GM12874 (cell line): ENCODE data around the gene LRRFIP1.

Experiments used
- TF ChIP-seq, protein P1 (sequence below): IDR thresholded peaks from 2 replicates; pipeline ENCODE4 v1.5.1; 2011; ENCODE audit warnings: low read depth, mild to moderate bottlenecking, control low read depth, low read length, moderate library complexity; ENCODE audit not compliant: insufficient read depth

LRRFIP1 gene

DNA sequence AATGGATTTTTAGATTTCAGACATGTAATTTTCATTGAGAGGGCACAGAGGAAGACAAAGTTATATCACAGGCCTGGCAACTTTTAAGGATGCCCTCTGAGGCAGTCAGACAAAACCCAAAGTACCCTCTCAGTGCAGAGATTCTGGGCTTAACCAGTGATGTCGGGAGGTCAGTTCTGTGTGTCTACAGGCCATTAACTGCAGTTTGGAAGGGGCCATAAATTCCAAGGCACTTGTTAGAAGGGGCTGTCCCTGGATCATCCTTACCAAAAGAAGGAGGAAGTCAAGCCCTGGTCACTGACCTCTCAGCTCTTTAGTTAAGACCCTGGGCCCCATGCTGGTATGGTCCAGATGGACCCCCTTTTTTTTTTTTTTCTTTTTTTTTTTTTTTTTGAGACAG lies 60.7 kb downstream of the LRRFIP1 start:
- TF ChIP-seq, protein P1, sequence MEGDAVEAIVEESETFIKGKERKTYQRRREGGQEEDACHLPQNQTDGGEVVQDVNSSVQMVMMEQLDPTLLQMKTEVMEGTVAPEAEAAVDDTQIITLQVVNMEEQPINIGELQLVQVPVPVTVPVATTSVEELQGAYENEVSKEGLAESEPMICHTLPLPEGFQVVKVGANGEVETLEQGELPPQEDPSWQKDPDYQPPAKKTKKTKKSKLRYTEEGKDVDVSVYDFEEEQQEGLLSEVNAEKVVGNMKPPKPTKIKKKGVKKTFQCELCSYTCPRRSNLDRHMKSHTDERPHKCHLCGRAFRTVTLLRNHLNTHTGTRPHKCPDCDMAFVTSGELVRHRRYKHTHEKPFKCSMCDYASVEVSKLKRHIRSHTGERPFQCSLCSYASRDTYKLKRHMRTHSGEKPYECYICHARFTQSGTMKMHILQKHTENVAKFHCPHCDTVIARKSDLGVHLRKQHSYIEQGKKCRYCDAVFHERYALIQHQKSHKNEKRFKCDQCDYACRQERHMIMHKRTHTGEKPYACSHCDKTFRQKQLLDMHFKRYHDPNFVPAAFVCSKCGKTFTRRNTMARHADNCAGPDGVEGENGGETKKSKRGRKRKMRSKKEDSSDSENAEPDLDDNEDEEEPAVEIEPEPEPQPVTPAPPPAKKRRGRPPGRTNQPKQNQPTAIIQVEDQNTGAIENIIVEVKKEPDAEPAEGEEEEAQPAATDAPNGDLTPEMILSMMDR, result no peak

DNA sequence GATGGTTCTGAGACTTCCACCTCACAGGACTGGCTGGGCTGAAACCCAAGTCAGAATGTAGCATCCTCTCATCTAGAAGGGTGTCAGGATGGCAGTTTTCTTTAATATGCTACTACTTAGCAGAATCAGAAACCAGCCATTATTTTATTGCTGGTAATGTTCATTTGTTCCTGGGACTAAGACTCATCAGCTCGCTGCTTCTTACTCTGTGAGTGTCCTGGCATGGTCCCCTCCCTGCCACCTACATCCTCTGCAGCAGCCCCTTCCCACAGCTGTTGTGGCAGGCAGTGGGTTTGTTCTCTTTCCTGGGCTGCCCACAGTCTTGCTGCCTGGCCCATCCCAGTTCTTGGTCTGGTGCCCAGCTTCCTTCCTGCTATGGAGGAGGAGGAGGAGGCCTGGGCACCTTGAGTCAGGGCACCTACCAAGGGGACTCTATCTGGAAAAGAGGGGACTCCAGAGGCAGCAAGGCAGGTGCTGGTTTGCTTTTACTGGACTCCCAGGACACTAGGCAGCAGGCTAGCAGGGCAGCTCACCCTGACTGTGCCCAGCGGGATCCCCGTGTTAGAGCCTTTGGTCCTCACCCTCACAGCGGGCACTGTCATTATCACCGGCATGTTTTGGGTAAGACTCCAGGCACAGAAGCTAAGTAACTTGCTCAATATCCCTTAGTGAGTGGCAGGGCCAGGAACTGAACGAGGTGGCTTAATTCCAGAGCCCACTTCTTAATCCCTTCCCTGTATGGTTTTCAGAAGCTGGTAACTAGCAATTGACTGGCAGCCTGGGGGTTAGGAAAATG lies 62.1 kb downstream of the LRRFIP1 start:
- TF ChIP-seq, protein P1, result no peak

DNA sequence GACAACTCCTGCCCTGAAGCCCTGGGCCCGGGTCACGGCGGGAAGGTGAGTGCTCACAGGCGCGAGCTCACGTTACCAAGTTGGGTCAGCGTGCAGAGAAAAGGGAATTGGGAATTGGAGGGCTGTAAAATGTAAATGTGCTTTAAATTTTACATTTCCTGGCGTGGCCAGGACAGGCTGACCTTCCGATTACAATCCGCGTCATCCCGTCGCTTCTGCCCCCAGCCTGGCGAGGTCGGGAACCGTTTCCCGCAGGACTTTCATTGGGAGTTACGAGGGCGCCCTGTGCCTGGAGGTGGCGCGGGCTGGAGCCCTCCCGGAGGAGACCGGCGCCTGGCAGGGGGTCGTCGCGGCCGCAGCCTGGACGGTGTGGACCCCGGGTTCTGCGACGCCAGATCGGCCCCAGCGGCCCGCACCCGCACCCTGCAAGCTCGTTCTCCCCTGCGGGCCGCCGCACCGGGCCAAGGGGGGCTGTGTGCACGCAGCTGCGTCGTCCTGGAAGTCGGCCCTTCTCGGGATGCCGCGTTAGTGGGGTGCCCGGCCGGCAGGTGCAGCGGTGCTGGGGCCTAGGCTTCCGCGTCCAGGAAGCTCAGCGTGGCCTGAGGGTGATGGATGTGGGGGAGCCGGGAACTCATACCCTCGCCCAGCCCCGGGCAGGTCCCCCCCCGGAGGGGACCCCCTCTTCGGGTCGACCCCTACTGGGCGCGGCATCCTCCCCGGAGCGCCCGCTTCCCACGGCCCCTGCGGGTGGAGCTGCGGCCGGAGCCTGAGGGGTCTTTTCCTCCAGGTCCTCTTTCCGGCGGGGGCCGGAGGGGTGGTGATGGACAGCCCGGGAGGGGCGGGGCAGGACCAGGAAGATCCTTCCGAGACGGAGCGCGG lies 63.9 kb downstream of the LRRFIP1 start:
- TF ChIP-seq, protein P1, result no peak

- TF ChIP-seq, protein P1, result no peak
Measured at GRCh38 chr2:237691908-237692600, 64.7 kb downstream of the LRRFIP1 start.

DNA sequence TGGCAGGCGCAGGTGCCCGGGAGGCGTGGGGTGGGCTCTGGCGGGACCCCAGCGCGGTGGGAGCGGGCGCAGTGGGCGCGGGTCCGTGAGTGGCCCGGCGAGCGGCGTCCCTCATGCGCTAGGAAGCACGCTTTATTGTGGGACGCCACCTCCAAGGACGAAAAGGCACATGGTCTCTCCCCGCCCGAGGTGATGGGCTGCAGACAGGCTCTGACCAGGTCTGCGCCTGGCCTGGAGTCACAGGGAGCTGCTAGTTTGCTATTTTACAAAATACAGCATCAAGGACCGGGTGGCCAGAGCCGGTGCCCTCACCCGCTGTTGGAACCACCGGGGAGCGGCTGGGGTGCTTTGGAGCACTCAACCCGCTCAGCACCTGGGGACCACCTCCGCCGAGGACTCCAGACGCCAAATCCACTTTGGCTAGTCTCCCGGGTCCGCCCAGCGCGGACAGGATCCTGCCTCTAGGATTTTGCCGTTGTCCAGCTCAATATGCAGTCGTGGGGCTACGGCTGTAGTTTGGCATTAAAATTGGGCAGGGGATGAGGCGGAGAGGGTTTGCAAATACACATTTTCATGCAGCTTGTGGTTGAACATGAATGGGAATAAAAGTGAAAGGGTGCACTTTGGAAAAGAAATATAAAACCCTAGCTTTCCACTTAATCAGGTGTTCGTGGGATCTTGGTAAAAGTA lies 65.4 kb downstream of the LRRFIP1 start:
- TF ChIP-seq, protein P1, result no peak

GRCh38 chr2:237693291-237693994 lies 66.1 kb downstream of the LRRFIP1 start:
- TF ChIP-seq, protein P1, result no peak
